Activated T-helper 9 cell treated with anti-CD3 and anti-CD28 coated beads, Interleukin-2, amount 50 U/mL, for 16 hours (primary cell): ENCODE results near the gene CDK5RAP1.
"Not testable (repeated sequence)": the region's sequence is repeated elsewhere in the genome, so short reads cannot be mapped to it uniquely, and the experiment has no call there.

ENCODE experiments used
- DNase-seq: peaks from one replicate; pipeline ENCODE4 v3.0.0-alpha.2; 2020; ENCODE audit warnings: low read depth

CDK5RAP1 gene

GRCh38 chr20:33419140-33419974 lies 18.0 kb upstream of the CDK5RAP1 start:
- no peak for DNase-seq

DNA sequence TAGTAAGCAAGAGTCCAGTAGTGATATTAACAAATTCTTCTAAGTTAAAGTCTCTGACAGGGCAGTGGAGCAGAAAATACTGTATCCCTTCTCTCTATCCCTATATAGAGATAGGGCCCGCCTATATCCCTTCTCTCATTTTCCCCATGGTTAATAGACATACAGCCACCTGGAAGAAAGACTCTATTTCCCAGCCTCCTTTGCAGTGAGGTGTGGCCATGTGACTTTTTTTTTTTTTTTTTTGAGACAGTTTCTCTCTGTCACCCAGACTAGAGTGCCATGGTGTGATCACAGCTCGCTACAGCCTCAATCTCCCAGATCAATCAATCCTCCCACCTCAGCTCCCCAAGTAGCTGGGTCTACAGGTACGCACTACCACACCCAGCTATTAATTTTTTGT lies 16.7 kb upstream of the CDK5RAP1 start:
- DNase-seq = no peak

DNA sequence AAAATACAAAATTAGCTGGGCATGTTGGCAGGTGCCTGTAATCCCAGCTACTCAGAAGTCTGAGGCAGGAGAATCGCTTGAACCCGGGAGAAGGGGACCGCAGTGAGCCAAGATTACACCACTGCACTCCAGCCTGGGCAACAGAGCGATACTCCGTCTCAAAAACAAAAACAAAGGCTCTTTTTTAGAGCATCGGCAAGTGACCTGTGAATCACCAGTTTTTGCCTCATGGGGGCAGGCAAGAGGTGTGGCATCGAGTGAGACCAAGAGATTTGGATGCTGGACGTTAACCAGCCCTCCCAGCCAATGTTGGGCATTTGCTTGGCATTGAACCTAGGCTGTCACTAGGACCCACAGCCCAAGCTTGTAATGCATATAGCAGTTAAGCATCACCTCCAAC lies 14.6 kb upstream of the CDK5RAP1 start:
- no peak for DNase-seq

- no peak for DNase-seq
Measured at GRCh38 chr20:33412484-33412838, 11.1 kb upstream of the CDK5RAP1 start.

- no peak for DNase-seq
Measured at GRCh38 chr20:33411711-33412483, 10.6 kb upstream of the CDK5RAP1 start.

DNA sequence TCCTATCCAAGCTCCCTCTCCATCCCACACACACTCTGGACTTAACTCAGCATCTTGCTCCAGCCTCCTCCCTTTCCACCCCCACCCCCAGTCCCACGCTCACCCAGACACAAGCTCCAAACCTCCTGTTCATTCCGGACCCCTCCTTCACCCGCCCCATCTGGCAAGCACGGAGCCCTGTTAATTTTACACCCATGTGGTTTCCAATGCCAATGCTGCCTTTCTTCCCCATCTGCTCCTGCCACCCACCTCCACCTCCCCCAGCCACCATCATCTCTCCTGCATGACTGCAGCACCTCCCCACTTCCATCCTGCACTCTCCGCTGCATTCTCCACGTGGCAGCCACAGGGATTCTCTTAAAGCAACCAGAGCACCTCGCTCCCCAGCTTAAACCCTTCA lies 9.9 kb upstream of the CDK5RAP1 start:
- no peak for DNase-seq

DNA sequence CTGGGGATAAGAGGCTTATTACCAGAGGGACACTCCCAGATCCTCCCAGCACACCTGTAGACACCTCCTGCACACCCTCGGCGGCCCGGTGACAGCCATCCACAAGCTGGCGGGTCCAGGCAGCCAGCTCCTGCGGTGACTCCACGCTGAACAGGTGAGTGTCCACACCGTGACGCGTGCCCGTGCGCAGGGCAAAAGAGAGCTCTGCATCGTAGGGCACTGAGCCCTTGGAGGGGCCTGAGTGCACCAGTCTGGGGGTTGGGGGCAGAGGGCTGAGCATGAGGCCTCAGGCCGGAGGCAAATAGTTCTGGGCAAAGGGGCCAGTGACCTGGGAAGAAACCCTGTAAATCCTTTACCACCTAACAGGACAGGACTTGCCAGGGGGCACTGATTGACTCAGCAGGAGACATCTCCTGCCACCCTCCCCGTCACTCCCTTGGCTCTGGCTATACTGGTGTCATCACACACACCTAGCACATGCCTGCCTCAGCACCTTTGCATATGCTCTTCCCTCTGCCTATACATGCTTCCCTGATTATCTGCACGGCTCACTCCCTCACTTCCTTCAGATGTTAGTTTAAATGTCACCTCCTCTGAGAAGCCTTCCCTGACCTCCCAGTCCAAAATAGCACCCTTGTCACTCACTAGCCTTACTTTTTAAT lies 8.9 kb upstream of the CDK5RAP1 start:
- DNase-seq = no peak

DNA sequence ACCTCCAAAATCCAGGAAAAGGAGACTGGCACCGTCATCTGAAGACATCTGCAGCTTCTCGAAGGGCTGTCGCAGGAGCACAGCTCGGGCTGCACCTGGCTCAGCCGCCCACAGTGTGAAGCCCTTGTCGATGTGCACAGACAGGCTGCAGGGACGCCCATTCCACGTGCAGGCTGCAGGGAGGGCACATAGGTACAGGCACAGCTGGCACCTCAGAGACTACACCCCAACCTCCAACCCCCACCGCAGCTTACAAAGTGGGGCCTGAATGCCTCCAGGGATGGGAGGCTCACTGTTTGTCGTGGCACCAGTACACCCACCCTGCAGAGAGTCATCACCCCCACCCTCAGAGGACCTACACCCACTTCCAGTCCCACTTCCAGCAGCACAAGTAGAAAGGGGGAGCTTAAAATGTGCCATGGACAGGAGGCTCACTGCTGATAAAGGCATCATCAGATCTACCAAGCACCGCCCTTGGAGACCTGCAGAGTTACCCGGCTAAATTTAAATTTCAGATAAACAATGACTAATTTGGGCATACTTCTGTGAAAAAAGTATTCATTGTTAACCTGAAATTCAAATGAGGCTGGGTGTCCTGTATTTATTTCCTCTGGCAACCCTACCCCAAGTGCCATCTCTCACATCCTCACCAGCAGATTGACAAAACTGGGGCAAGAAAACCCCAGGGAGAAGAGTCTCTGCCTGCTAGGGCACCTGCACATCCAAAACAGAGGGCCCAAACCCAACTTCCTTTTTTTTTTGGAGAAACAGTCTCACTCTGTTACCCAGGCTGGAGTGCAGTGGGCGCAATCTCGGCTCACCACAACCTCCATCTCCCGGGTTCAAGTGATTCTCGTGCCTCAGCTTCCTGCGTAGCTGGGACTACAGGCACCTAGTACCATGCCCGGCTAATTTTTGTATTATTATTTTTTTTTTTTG lies 7.7 kb upstream of the CDK5RAP1 start:
- DNase-seq = no peak

- DNase-seq = no peak
Measured at GRCh38 chr20:33408313-33408712, 7.0 kb upstream of the CDK5RAP1 start.

DNA sequence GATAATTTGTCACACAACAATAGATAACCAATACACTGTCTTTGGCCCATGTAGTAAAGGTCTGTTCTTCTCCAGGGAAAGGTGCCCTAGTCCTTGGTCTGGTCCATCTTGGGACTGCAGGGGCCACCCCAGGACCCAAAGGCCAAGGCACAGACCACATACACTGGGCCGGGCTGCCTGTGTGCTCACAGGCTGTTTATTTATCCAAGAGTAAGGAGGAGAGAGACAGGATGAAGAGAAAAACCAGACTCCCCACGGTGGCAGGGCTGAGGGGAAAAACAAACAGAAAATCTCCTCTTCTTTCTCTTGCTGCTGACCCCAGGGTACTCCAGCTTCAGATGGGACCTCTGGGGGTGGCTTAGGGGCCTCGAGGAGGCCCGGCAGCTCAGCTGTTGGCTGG lies 6.5 kb upstream of the CDK5RAP1 start:
- DNase-seq = no peak

DNA sequence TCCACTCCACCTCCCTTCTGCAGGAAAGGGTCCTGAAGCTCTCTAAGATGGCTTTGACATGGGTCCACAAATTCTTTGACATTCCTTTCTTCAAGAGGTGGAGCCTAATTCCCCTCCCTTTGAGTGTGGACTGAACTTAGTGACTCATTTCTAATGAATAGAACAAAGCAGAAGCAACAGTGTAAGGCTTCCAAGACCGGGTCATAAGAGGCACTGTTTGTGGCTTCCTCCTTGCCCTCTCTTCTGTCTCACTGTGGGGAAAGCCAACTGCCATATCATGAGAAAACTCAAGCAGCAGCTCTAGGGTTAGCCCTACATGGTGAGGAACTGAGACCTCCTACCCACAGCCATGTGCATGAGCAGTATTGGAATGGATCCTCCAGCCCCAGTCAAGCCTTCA lies 5.9 kb upstream of the CDK5RAP1 start:
- no peak for DNase-seq

- DNase-seq = no peak
Measured at GRCh38 chr20:33404281-33404680, 3.0 kb upstream of the CDK5RAP1 start.

DNA sequence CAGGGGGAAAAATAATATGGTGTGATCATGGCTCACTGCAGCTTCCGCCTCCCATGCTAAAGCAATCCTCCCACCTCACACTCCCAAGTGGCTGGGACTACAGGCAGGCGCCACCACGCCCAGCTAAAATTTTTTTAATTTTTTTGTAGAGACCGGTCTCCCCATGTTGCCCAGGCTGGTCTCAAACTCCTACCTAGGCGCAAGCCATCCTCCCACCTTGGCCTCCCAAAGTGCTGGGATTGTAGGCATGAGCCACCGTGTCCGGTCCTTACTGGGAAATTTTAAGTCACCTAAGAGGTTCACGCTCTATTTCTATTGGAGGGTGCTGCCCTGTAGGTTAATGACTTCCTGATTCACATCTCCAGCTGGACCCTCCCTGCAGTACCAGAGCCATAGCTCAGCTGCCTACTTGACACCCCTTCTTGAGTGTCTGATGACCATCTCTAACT lies 626 bp upstream of the CDK5RAP1 start:
- DNase-seq = no peak

- no peak for DNase-seq
Measured at GRCh38 chr20:33400812-33401183, 521 bp downstream of the CDK5RAP1 start.

DNA sequence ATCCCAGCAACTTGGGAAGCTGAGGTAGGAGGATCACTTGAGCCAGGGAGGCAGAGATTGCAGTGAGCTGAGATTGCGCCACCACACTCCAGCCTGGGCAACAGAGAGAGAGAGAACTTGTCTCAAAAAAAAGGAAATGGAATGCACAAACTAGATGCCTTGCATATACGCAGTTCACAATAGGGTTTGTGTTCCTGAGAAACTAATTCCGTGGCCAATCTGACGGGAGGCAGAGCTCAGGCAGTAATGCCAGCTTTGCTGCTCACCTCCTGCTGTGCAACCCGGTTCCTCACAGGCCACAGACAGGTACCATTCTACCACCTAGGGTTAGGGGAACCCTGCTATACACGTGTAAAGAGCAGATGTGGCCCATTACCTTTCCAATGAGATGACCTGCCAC lies 1.4 kb downstream of the CDK5RAP1 start:
- no peak for DNase-seq

DNA sequence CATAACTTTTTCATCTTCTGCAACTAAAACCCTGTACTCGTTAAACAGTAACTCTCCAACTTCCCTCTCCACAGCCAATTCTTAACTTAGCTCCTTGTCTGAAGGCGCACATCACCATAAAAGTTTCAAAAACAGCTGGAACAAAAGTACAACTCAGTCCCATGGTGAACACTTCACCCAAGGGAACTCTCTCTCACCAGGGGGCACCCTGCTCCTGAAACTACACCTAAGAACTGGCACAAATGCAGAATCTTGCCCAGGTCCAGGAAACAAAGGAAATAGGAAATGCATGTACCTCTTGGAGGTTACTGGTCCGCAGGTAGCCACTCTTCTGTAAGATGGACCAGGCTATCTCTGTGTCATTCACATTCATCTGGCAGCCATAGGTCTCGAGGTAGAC lies 6.6 kb downstream of the CDK5RAP1 start:
- DNase-seq = no peak

GRCh38 chr20:33393609-33394008 lies 7.7 kb downstream of the CDK5RAP1 start:
- no peak for DNase-seq

GRCh38 chr20:33391722-33392415 lies 9.4 kb downstream of the CDK5RAP1 start:
- DNase-seq = no peak

DNA sequence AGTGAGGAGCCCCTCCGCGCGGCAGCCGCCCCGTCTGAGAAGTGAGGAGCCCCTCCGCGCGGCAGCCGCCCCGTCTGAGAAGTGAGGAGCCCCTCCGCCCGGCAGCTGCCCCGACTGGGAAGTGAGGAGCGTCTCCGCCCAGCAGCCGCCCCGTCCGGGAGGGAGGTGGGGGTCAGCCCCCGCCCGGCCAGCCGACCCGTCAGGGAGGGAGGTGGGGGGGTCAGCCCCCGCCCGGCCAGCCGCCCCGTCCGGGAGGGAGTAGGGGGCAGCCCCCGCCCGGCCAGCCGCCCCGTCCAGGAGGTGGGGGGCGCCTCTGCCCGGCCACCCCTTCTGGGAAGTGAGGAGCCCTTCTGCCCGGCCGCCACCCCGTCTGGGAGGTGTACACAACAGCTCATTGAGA lies 12.0 kb downstream of the CDK5RAP1 start:
- DNase-seq = not testable (repeated sequence)

DNA sequence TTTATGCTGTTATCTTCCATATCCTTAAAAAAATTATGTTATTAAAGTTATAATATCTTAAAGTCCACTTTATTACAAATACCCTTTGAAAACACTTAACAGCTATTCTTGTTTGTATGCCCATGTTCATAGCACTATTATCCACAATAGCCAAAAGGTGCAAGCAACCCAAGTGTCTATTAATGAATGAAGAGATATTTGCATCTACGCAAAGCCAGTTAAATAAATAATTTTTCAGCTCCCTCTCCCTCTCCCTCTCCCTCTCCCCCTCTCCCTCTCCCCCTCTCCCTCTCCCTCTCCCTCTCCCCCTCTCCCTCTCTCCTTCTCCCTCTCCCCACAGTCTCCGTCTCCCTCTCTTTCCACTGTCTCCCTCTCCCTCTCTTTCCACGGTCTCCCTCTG lies 13.1 kb downstream of the CDK5RAP1 start:
- no peak for DNase-seq

DNA sequence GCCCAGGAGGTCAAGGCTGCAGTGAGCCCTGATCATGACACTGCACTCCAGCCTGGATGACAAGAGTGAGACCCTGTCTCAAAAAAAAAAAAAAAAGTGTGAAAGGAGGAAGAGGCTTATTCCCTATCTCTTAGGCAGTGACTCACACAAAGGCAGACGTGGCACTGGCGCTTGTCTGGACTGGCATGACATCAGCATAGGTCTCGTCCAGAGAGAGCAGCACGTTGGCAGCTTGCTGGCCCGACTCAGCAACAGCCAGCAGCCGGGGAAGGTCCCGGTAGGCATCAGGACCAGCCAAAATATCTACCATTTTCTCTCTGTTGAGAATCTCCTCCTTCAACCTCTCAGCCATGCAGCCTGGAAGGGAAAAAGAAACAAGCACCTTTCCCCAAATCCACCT lies 14.1 kb downstream of the CDK5RAP1 start:
- DNase-seq = no peak
